ENCODE results near the gene VAMP4. TPM values are rescaled to one million over a fixed set of nuclear protein-coding genes. Genes with fewer than 3 reads are reported as not detected.

VAMP4 gene
- total and polyA plus RNA-seq, 10 donors = 7.4 to 21.7 (median 14.8) TPM

DNA sequence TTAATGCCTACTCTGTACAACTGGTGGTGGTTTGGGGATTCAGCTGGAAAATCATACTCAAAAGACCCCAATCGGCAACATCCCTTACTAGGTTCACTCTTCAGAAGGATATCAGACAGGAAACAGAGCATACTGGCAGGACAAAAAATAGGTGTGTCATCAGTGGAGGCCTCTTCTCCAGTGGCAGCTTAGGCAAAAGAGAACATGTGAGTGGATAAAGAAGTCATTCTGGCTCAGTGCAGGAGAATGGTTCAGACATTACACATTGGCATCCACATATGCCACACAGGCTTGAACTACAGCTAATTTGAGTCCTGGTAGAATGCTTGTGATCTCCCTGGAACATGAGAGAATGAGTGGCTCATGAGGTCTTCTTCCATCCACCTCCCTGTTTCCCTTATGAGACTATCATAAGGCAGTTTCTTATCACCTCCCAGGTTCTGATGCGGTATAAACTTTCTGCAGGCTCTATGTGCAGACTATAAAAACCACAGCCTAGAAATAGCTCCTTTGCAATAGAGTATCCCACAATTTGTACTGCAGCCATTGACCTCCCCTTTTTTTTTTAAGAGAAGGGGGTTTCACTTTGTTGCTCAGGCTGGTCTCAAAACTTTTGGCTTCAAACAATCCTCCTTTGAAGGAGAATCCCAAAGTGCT is 24.7 kb downstream of the VAMP4 start:
- Histone ChIP-seq H3K4me3 (no peak overlapping the region), H3K36me3 (peaks cover 0 to 67% (median 21%) of the 10 kb centered on the region in 6 donors), H3K4me1 (no peaks in the 10 kb centered on the region), H3K27ac (no peak overlapping the region), H3K27me3 (replicated peaks in 1 of 7) (no peaks in the 10 kb centered on the region), H3K9me3 (peaks cover 0 to 5% (median 2%) of the 10 kb centered on the region in 8 donors)
- no peak for TF ChIP-seq POLR2A (IDR thresholded peaks at IDR 0.05)
- TF ChIP-seq CTCF (IDR thresholded peaks at IDR 0.05 in 8 of 11, conservative IDR thresholded peaks at IDR 0.05 in 3 of 11) = no peak
- no peak for TF ChIP-seq POLR2AphosphoS5 (IDR thresholded peaks at IDR 0.05)
- intact Hi-C loops (cut with DNase I; ENCODE audit: low total_unique reads) = no loop called here
- DNase-seq = no peak
- WGBS, 5 donors = 77 to 90% (median 80%) methylated on average over 2 of the region's 2 CpGs

- Histone ChIP-seq H3K4me1 (no peaks in the 10 kb centered on the region), H3K9me3 (no peaks in the 10 kb centered on the region), H3K27me3 (replicated peaks in 1 of 7) (no peaks in the 10 kb centered on the region), H3K4me3 (no peak overlapping the region), H3K36me3 (peaks cover 0 to 71% (median 21%) of the 10 kb centered on the region in 6 donors), H3K27ac (no peak overlapping the region)
- no peak for TF ChIP-seq CTCF (IDR thresholded peaks at IDR 0.05 in 8 of 11, conservative IDR thresholded peaks at IDR 0.05 in 3 of 11)
- TF ChIP-seq POLR2AphosphoS5 (IDR thresholded peaks at IDR 0.05) = no peak
- no peak for TF ChIP-seq POLR2A (IDR thresholded peaks at IDR 0.05)
- WGBS, 5 donors = 74 to 94% (median 87%) methylated on average over 3 of the region's 3 CpGs
- intact Hi-C loops (cut with DNase I; ENCODE audit: low total_unique reads) = no loop called here
- DNase-seq = no peak
Observed at GRCh38 chr1:171716616-171717015, 25.2 kb downstream of the VAMP4 start.

- no peak for DNase-seq
- intact Hi-C loops (cut with DNase I; ENCODE audit: low total_unique reads) = no loop called here
- no peaks in the 10 kb centered on the region for H3K9me3 ChIP-seq
- WGBS, 5 donors = 72 to 94% (median 87%) methylated on average over 3 of the region's 3 CpGs
- H3K4me1 ChIP-seq = no peaks in the 10 kb centered on the region
- no peak for TF ChIP-seq POLR2A (IDR thresholded peaks at IDR 0.05)
- TF ChIP-seq CTCF (IDR thresholded peaks at IDR 0.05 in 8 of 11, conservative IDR thresholded peaks at IDR 0.05 in 3 of 11) = peak in 3 of 11 experiments; percentile 14 to 30 (median 16)
- no peak overlapping the region for H3K27ac ChIP-seq
- H3K27me3 ChIP-seq (replicated peaks in 1 of 7) = no peaks in the 10 kb centered on the region
- peaks cover 0 to 74% (median 21%) of the 10 kb centered on the region in 6 donors for H3K36me3 ChIP-seq
- H3K4me3 ChIP-seq = no peak overlapping the region
Observed at GRCh38 chr1:171715813-171716251, 26.0 kb downstream of the VAMP4 start.

DNA sequence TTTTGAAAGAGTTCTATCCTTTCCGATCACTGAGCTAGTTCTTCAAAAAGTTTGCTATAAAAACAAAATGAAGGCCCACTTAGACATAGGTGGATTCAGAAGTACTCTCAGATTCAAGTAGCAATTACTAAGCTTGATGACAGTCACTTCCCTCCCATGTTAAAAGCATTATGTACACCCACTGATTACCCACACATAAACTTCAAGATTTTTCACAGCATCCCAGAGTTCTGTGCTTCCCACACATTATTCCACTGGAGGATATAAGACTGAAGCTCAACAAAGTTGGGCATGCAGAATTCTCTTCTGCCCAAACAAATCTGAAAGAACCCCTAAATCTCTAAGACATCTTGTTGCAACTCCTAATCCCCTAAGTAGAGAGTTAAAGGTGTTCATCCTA is 29.5 kb downstream of the VAMP4 start:
- WGBS, 5 donors = 93 to 98% (median 96%) methylated on average over 1 of the region's 1 CpG
- H3K4me3 ChIP-seq = no peak overlapping the region
- no peaks in the 10 kb centered on the region for H3K27me3 ChIP-seq (replicated peaks in 1 of 7)
- no peaks in the 10 kb centered on the region for H3K4me1 ChIP-seq
- no peak overlapping the region for H3K27ac ChIP-seq
- H3K9me3 ChIP-seq = no peaks in the 10 kb centered on the region
- H3K36me3 ChIP-seq = peaks cover 0 to 93% (median 33%) of the 10 kb centered on the region in 6 donors
- no peak for DNase-seq
- TF ChIP-seq POLR2AphosphoS5 (IDR thresholded peaks at IDR 0.05) (no peak), POLR2A (IDR thresholded peaks at IDR 0.05) (no peak), CTCF (IDR thresholded peaks at IDR 0.05 in 8 of 11, conservative IDR thresholded peaks at IDR 0.05 in 3 of 11) (no peak)
- intact Hi-C loops (cut with DNase I; ENCODE audit: low total_unique reads) = no loop called here
